SK-N-SH (cell line): ENCODE data around the gene SIRPB2.

Source experiments
- CHD2 ChIP-seq: fragments of 150-350 bp; IDR thresholded peaks from 2 replicates; pipeline ENCODE4 v1.6.1; 2018; ENCODE audit warnings: low read length; ENCODE audit not compliant: partially characterized antibody
- EP300 ChIP-seq, 2 experiments: IDR thresholded peaks; 2 replicates each; pipeline versions ENCODE4 v1.4.0 to v1.6.1; 2012; ENCODE audit warnings: borderline replicate concordance in 1 of 2, low read depth in 1 of 2, low read length in 1 of 2
- POLR2AphosphoS5 ChIP-seq: IDR thresholded peaks from 2 replicates; pipeline ENCODE4 v1.6.1; 2012; ENCODE audit warnings: low read depth, low read length
- RAD21 ChIP-seq: IDR thresholded peaks from 2 replicates; pipeline ENCODE4 v1.6.1; 2012; ENCODE audit warnings: mild to moderate bottlenecking, low read length
- YY1 ChIP-seq: IDR thresholded peaks from 2 replicates; pipeline ENCODE4 v1.4.0; 2012; ENCODE audit warnings: low read depth, mild to moderate bottlenecking
- TF ChIP-seq, protein P1 (sequence below): fragments of 150-350 bp; IDR thresholded peaks from 2 replicates; pipeline ENCODE4 v1.6.1; 2016; ENCODE audit warnings: mild to moderate bottlenecking, low read depth, low read length
- TF ChIP-seq, protein P2 (sequence below): fragments of 150-350 bp; IDR thresholded peaks from 2 replicates; pipeline ENCODE4 v1.6.1; 2017; ENCODE audit warnings: antibody characterized with exemption, low read length, low read depth, borderline replicate concordance
- TF ChIP-seq, protein P3 (sequence below): fragments of 200-600 bp; sonication (generic); IDR thresholded peaks from 2 replicates; pipeline ENCODE4 v1.6.1; 2017; ENCODE audit warnings: antibody characterized with exemption, mild to moderate bottlenecking, moderate library complexity

DNA sequence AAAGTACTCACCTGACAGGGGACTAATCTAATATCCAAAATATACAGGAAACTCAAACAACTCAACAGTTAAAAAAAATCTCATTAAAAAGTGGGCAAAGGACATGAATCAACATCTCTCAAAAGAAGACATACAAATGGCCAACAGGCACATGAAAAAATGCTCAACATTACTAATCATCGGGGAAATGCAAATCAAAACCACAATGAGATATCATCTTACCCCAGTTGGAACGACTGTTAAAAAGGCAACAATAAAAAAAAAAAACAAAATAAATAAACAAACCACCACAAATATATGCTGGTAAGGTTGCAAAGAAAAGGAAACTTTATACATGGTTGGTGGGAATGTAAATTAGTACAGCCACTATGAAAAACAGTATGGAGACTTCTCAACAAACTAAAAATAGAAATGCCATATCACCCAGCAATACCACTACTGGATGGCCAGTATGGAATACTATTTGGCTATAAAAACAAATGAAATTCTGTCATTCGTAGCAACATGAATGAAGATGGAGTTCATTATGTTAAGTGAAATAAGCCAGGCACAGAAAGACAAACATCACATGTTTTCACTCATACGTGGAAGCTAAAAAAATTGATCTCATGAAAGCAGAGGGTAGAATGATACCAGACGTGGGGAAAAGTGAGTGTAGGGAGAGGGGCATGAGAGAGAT lies 6.6 kb downstream of the SIRPB2 start:
- TF ChIP-seq EP300 (IDR thresholded peaks at IDR 0.05; ENCODE audit: borderline replicate concordance in 1 of 2, low read depth in 1 of 2, low read length in 1 of 2) (no peak), RAD21 (no peak), POLR2AphosphoS5 (no peak), CHD2 (no peak), YY1 (no peak)
- TF ChIP-seq, protein P1, sequence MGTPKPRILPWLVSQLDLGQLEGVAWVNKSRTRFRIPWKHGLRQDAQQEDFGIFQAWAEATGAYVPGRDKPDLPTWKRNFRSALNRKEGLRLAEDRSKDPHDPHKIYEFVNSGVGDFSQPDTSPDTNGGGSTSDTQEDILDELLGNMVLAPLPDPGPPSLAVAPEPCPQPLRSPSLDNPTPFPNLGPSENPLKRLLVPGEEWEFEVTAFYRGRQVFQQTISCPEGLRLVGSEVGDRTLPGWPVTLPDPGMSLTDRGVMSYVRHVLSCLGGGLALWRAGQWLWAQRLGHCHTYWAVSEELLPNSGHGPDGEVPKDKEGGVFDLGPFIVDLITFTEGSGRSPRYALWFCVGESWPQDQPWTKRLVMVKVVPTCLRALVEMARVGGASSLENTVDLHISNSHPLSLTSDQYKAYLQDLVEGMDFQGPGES: no peak
- TF ChIP-seq, protein P2, sequence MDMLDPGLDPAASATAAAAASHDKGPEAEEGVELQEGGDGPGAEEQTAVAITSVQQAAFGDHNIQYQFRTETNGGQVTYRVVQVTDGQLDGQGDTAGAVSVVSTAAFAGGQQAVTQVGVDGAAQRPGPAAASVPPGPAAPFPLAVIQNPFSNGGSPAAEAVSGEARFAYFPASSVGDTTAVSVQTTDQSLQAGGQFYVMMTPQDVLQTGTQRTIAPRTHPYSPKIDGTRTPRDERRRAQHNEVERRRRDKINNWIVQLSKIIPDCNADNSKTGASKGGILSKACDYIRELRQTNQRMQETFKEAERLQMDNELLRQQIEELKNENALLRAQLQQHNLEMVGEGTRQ: no peak
- TF ChIP-seq, protein P3, sequence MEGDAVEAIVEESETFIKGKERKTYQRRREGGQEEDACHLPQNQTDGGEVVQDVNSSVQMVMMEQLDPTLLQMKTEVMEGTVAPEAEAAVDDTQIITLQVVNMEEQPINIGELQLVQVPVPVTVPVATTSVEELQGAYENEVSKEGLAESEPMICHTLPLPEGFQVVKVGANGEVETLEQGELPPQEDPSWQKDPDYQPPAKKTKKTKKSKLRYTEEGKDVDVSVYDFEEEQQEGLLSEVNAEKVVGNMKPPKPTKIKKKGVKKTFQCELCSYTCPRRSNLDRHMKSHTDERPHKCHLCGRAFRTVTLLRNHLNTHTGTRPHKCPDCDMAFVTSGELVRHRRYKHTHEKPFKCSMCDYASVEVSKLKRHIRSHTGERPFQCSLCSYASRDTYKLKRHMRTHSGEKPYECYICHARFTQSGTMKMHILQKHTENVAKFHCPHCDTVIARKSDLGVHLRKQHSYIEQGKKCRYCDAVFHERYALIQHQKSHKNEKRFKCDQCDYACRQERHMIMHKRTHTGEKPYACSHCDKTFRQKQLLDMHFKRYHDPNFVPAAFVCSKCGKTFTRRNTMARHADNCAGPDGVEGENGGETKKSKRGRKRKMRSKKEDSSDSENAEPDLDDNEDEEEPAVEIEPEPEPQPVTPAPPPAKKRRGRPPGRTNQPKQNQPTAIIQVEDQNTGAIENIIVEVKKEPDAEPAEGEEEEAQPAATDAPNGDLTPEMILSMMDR: no peak
